Transverse colon (tissue), 4 donors: ENCODE data around the gene CDKAL1. TPM values are rescaled to one million over a fixed set of nuclear protein-coding genes. Genes with fewer than 3 reads are reported as not detected.

Experiments
- DNase-seq: peaks from one replicate; pipeline ENCODE4 v3.0.0-alpha.2; 2019
- H3K27ac ChIP-seq, 4 donors: fragments of 200-600 bp; sonication (generic); 2 replicates each; pipeline ENCODE4 v1.5.1; 2016 to 2018; ENCODE audit warnings: inconsistent platforms in 4 of 4
- H3K27me3 ChIP-seq: fragments of 200-600 bp; sonication (generic); 2 replicates; pipeline ENCODE4 v1.5.1; 2017; ENCODE audit warnings: inconsistent platforms
- H3K36me3 ChIP-seq, 4 donors: fragments of 200-600 bp; sonication (generic); 2 replicates each; pipeline ENCODE4 v1.5.1; 2017 to 2019; ENCODE audit warnings: inconsistent platforms in 4 of 4
- H3K4me1 ChIP-seq, 4 donors: fragments of 200-600 bp; sonication (generic); 2 replicates each; pipeline ENCODE4 v1.5.1; 2017 to 2020; ENCODE audit warnings: inconsistent platforms in 4 of 4
- H3K4me3 ChIP-seq, 4 donors: fragments of 200-600 bp; sonication (generic); 1 replicate in 1 of 4; 2 replicates in 3 of 4; pipeline versions ENCODE4 v1.5.1 to v1.6.1; 2017 to 2019; ENCODE audit warnings: inconsistent platforms in 4 of 4
- H3K9me3 ChIP-seq, 2 donors: fragments of 200-600 bp; sonication (generic); 2 replicates each; pipeline ENCODE4 v1.5.1; 2017 to 2019; ENCODE audit warnings: inconsistent platforms in 2 of 2
- CTCF ChIP-seq, 5 experiments: fragments of 200-600 bp in 3 of 5; fragments of 450-650 bp in 2 of 5; sonication (generic) in 3 of 5; IDR thresholded peaks; 1 replicate in 2 of 5; 2 replicates in 3 of 5; pipeline ENCODE4 v1.5.1; 2016 to 2017; ENCODE audit warnings: antibody characterized with exemption in 5 of 5, inconsistent platforms in 3 of 5, mild to moderate bottlenecking in 2 of 5, moderate library complexity in 1 of 5
- EP300 ChIP-seq: sonication (generic); formaldehyde crosslinking; IDR thresholded peaks from one replicate; pipeline ENCODE4 v1.6.1; 2017; ENCODE audit warnings: antibody characterized with exemption, low read depth
- POLR2A ChIP-seq: fragments of 450-650 bp; IDR thresholded peaks from one replicate; pipeline ENCODE4 v1.6.1; 2016; ENCODE audit warnings: antibody characterized with exemption, mild to moderate bottlenecking, moderate library complexity
- POLR2AphosphoS5 ChIP-seq, 3 donors: sonication (generic); formaldehyde crosslinking; IDR thresholded peaks; one replicate each; pipeline ENCODE4 v1.6.1; 2016; ENCODE audit warnings: antibody characterized with exemption in 3 of 3
- WGBS, 2 donors: methylation state at CpG; one replicate each; pipeline ENCODE4 v1.1.5; 2018; ENCODE audit warnings: low coverage in 1 of 2; 5-methylcytosine and 5-hydroxymethylcytosine counted together
- in situ Hi-C, 4 donors: fragments of 200-750 bp; cut with MboI; loops; one replicate each; pipeline versions ENCODE4 v1.15.0 to v1.15.1; 2017; ENCODE audit warnings: low sequenced_read_pairs in 3 of 4, low pct_ligation_motif_present in 1 of 4, low pct_unique_long_range_greater_than_20kb in 1 of 4
- intact Hi-C: fragments of 100-400 bp; cut with DNase I; formaldehyde crosslinking; loops from one replicate; pipeline ENCODE4 v1.15.1; 2023; ENCODE audit warnings: low total_unique reads
- total RNA-seq, 4 donors: library from RNA; depleted of rRNA; stranded (reverse); fragments of >200 nt; gene quantifications; one replicate each; pipeline ENCODE4 v1.1.0, GENCODE V29; 2016

CDKAL1 gene
- total RNA-seq, 4 donors from 2014 or later = 4.8 to 21.7 (median 12.5) TPM

GRCh38 chr6:20684474-20684873, 150.2 kb downstream of the CDKAL1 start:
- DNase-seq = no peak
- no peaks in the 10 kb centered on the region for H3K9me3 ChIP-seq
- in situ Hi-C loops (no loop called here), intact Hi-C loops (no loop called here)
- no peaks in the 10 kb centered on the region for H3K27me3 ChIP-seq
- no peak overlapping the region for H3K27ac ChIP-seq
- 92 to 93% methylated on average over 3 of the region's 3 CpGs for WGBS, 2 donors
- no peak for TF ChIP-seq CTCF (IDR thresholded peaks at IDR 0.05)
- no peak for TF ChIP-seq POLR2AphosphoS5 (IDR thresholded peaks at IDR 0.05)
- TF ChIP-seq POLR2A = no peak
- no peak for TF ChIP-seq EP300
- no peaks in the 10 kb centered on the region for H3K36me3 ChIP-seq
- peaks cover 0 to 13% (median 5%) of the 10 kb centered on the region in 4 donors for H3K4me1 ChIP-seq
- H3K4me3 ChIP-seq = no peak overlapping the region

GRCh38 chr6:20686142-20686541, 151.9 kb downstream of the CDKAL1 start:
- H3K4me1 ChIP-seq = peaks cover 0 to 5% (median under 1%) of the 10 kb centered on the region in 4 donors
- H3K27ac ChIP-seq = no peak overlapping the region
- H3K4me3 ChIP-seq = no peak overlapping the region
- in situ Hi-C loops = no loop called here
- H3K9me3 ChIP-seq = no peaks in the 10 kb centered on the region
- intact Hi-C loops = no loop called here
- H3K27me3 ChIP-seq = no peaks in the 10 kb centered on the region
- no peaks in the 10 kb centered on the region for H3K36me3 ChIP-seq
- no peak for TF ChIP-seq CTCF (IDR thresholded peaks at IDR 0.05)
- WGBS, 2 donors = 89 to 98% methylated on average over 4 to 6 of the region's 6 CpGs
- DNase-seq = no peak

- intact Hi-C loops (no loop called here), in situ Hi-C loops (no loop called here)
- no peaks in the 10 kb centered on the region for H3K4me1 ChIP-seq
- DNase-seq = no peak
- H3K9me3 ChIP-seq = no peaks in the 10 kb centered on the region
- no peaks in the 10 kb centered on the region for H3K27me3 ChIP-seq
- no peak overlapping the region for H3K4me3 ChIP-seq
- no peak for TF ChIP-seq POLR2A
- no peak for TF ChIP-seq POLR2AphosphoS5 (IDR thresholded peaks at IDR 0.05)
- no peak for TF ChIP-seq EP300
- TF ChIP-seq CTCF (IDR thresholded peaks at IDR 0.05) = no peak
- WGBS, 2 donors = 80% methylated on average over 2 of the region's 2 CpGs; no CpG with 5 or more reads in 1 of the 2 donors
- H3K27ac ChIP-seq = no peak overlapping the region
- no peaks in the 10 kb centered on the region for H3K36me3 ChIP-seq
Measured at GRCh38 chr6:20687494-20687893, 153.2 kb downstream of the CDKAL1 start.

- intact Hi-C loops (no loop called here), in situ Hi-C loops (no loop called here)
- Histone ChIP-seq H3K27ac (no peak overlapping the region), H3K9me3 (no peaks in the 10 kb centered on the region), H3K4me1 (no peaks in the 10 kb centered on the region), H3K27me3 (no peaks in the 10 kb centered on the region), H3K36me3 (no peaks in the 10 kb centered on the region), H3K4me3 (no peak overlapping the region)
- no peak for DNase-seq
- 70 to 76% methylated on average over 3 to 4 of the region's 4 CpGs for WGBS, 2 donors
- no peak for TF ChIP-seq CTCF (IDR thresholded peaks at IDR 0.05)
- TF ChIP-seq EP300 = no peak
- no peak for TF ChIP-seq POLR2AphosphoS5 (IDR thresholded peaks at IDR 0.05)
- no peak for TF ChIP-seq POLR2A
Measured at GRCh38 chr6:20688710-20689500, 154.6 kb downstream of the CDKAL1 start.
